Transverse colon (tissue), 4 donors: ENCODE measurements around the gene LRP3. TPM values are rescaled to one million over a fixed set of nuclear protein-coding genes. Genes with fewer than 3 reads are reported as not detected.
A peak's percentile ranks its signal among the peaks of the same experiment; 100 is the strongest.
"Not testable (repeated sequence)": the region's sequence is repeated elsewhere in the genome, so short reads cannot be mapped to it uniquely, and the experiment has no call there.

Source experiments
- DNase-seq: peaks from one replicate; pipeline ENCODE4 v3.0.0-alpha.2; 2019
- H3K27ac ChIP-seq, 4 donors: fragments of 200-600 bp; sonication (generic); 2 replicates each; pipeline ENCODE4 v1.5.1; 2016 to 2018; ENCODE audit warnings: inconsistent platforms in 4 of 4
- H3K27me3 ChIP-seq: fragments of 200-600 bp; sonication (generic); 2 replicates; pipeline ENCODE4 v1.5.1; 2017; ENCODE audit warnings: inconsistent platforms
- H3K36me3 ChIP-seq, 4 donors: fragments of 200-600 bp; sonication (generic); 2 replicates each; pipeline ENCODE4 v1.5.1; 2017 to 2019; ENCODE audit warnings: inconsistent platforms in 4 of 4
- H3K4me1 ChIP-seq, 4 donors: fragments of 200-600 bp; sonication (generic); 2 replicates each; pipeline ENCODE4 v1.5.1; 2017 to 2020; ENCODE audit warnings: inconsistent platforms in 4 of 4
- H3K4me3 ChIP-seq, 4 donors: fragments of 200-600 bp; sonication (generic); 1 replicate in 1 of 4; 2 replicates in 3 of 4; pipeline versions ENCODE4 v1.5.1 to v1.6.1; 2017 to 2019; ENCODE audit warnings: inconsistent platforms in 4 of 4
- H3K9me3 ChIP-seq, 2 donors: fragments of 200-600 bp; sonication (generic); 2 replicates each; pipeline ENCODE4 v1.5.1; 2017 to 2019; ENCODE audit warnings: inconsistent platforms in 2 of 2
- CTCF ChIP-seq, 5 experiments: fragments of 200-600 bp in 3 of 5; fragments of 450-650 bp in 2 of 5; sonication (generic) in 3 of 5; IDR thresholded peaks; 1 replicate in 2 of 5; 2 replicates in 3 of 5; pipeline ENCODE4 v1.5.1; 2016 to 2017; ENCODE audit warnings: antibody characterized with exemption in 5 of 5, inconsistent platforms in 3 of 5, mild to moderate bottlenecking in 2 of 5, moderate library complexity in 1 of 5
- EP300 ChIP-seq: sonication (generic); formaldehyde crosslinking; IDR thresholded peaks from one replicate; pipeline ENCODE4 v1.6.1; 2017; ENCODE audit warnings: antibody characterized with exemption, low read depth
- POLR2A ChIP-seq: fragments of 450-650 bp; IDR thresholded peaks from one replicate; pipeline ENCODE4 v1.6.1; 2016; ENCODE audit warnings: antibody characterized with exemption, mild to moderate bottlenecking, moderate library complexity
- POLR2AphosphoS5 ChIP-seq, 3 donors: sonication (generic); formaldehyde crosslinking; IDR thresholded peaks; one replicate each; pipeline ENCODE4 v1.6.1; 2016; ENCODE audit warnings: antibody characterized with exemption in 3 of 3
- WGBS, 2 donors: methylation state at CpG; one replicate each; pipeline ENCODE4 v1.1.5; 2018; ENCODE audit warnings: low coverage in 1 of 2; 5-methylcytosine and 5-hydroxymethylcytosine counted together
- in situ Hi-C, 4 donors: fragments of 200-750 bp; cut with MboI; loops; one replicate each; pipeline versions ENCODE4 v1.15.0 to v1.15.1; 2017; ENCODE audit warnings: low sequenced_read_pairs in 3 of 4, low pct_ligation_motif_present in 1 of 4, low pct_unique_long_range_greater_than_20kb in 1 of 4
- intact Hi-C: fragments of 100-400 bp; cut with DNase I; formaldehyde crosslinking; loops from one replicate; pipeline ENCODE4 v1.15.1; 2023; ENCODE audit warnings: low total_unique reads
- total RNA-seq, 4 donors: library from RNA; depleted of rRNA; stranded (reverse); fragments of >200 nt; gene quantifications; one replicate each; pipeline ENCODE4 v1.1.0, GENCODE V29; 2016

Gene LRP3
- total RNA-seq, 4 donors from 2014 or later, result 12.5 to 23.6 (median 17.1) TPM

DNA sequence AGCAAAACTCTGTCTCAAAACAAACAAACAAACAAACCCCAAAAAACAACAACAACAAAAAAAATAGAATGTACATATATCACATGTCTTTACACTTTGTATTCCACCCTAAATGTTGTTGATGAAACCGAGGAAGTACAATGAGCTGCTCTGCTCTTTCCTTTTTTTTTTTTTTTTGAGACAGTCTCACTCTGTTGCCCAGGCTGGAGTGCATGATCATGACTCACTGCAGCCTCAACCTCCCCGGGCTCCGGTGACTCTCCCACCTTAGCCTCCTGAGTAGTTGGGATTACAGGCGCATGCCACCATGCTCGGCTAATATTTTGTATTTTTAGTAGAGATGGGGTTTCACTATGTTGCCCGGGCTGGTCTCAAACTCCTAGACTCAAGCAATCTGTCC, 30.6 kb upstream of the LRP3 start:
- TF ChIP-seq EP300 (no peak), POLR2A (no peak), CTCF (IDR thresholded peaks at IDR 0.05) (no peak), POLR2AphosphoS5 (IDR thresholded peaks at IDR 0.05) (no peak)
- H3K4me1 ChIP-seq, result no peaks in the 10 kb centered on the region
- no peak for DNase-seq
- H3K27me3 ChIP-seq, result no peaks in the 10 kb centered on the region
- no peak overlapping the region for H3K27ac ChIP-seq
- H3K4me3 ChIP-seq, result no peak overlapping the region
- no peaks in the 10 kb centered on the region for H3K36me3 ChIP-seq
- intact Hi-C loops (no loop called here), in situ Hi-C loops (no loop called here)
- H3K9me3 ChIP-seq, result no peaks in the 10 kb centered on the region
- 78 to 92% methylated on average over 3 to 6 of the region's 6 CpGs for whole genome bisulfite sequencing, 2 donors

- H3K27ac ChIP-seq, H3K27me3 ChIP-seq, in situ Hi-C loops, H3K4me1 ChIP-seq, DNase-seq, H3K4me3 ChIP-seq, H3K36me3 ChIP-seq, intact Hi-C loops, H3K9me3 ChIP-seq: not testable (repeated sequence)
- 70 to 77% methylated on average over 5 to 6 of the region's 6 CpGs for WGBS, 2 donors
Measured at GRCh38 chr19:33166037-33166436, 28.1 kb upstream of the LRP3 start.

- 100% methylated on average over 1 of the region's 1 CpG for WGBS, 2 donors
- no peak overlapping the region for H3K27ac ChIP-seq
- DNase-seq, result no peak
- in situ Hi-C loops (no loop called here), intact Hi-C loops (no loop called here)
- H3K4me3 ChIP-seq, result no peak overlapping the region
- TF ChIP-seq POLR2A (no peak), CTCF (IDR thresholded peaks at IDR 0.05) (no peak), POLR2AphosphoS5 (IDR thresholded peaks at IDR 0.05) (no peak), EP300 (no peak)
- peaks cover 5 to 15% (median 7%) of the 10 kb centered on the region in 4 donors for H3K4me1 ChIP-seq
- no peaks in the 10 kb centered on the region for H3K9me3 ChIP-seq
- H3K36me3 ChIP-seq, result no peaks in the 10 kb centered on the region
- no peaks in the 10 kb centered on the region for H3K27me3 ChIP-seq
Measured at GRCh38 chr19:33167438-33167837, 26.7 kb upstream of the LRP3 start.

GRCh38 chr19:33168528-33168927, 25.6 kb upstream of the LRP3 start:
- Histone ChIP-seq H3K27ac (no peak overlapping the region), H3K4me3 (no peak overlapping the region), H3K36me3 (no peaks in the 10 kb centered on the region), H3K9me3 (no peaks in the 10 kb centered on the region), H3K4me1 (peaks cover 5 to 20% (median 9%) of the 10 kb centered on the region in 4 donors), H3K27me3 (no peaks in the 10 kb centered on the region)
- WGBS, 2 donors, result 89 to 92% methylated on average over 1 of the region's 1 CpG
- TF ChIP-seq POLR2AphosphoS5 (IDR thresholded peaks at IDR 0.05), result no peak
- no peak for TF ChIP-seq CTCF (IDR thresholded peaks at IDR 0.05)
- no peak for TF ChIP-seq POLR2A
- no peak for TF ChIP-seq EP300
- in situ Hi-C loops (no loop called here), intact Hi-C loops (no loop called here)
- DNase-seq, result no peak

DNA sequence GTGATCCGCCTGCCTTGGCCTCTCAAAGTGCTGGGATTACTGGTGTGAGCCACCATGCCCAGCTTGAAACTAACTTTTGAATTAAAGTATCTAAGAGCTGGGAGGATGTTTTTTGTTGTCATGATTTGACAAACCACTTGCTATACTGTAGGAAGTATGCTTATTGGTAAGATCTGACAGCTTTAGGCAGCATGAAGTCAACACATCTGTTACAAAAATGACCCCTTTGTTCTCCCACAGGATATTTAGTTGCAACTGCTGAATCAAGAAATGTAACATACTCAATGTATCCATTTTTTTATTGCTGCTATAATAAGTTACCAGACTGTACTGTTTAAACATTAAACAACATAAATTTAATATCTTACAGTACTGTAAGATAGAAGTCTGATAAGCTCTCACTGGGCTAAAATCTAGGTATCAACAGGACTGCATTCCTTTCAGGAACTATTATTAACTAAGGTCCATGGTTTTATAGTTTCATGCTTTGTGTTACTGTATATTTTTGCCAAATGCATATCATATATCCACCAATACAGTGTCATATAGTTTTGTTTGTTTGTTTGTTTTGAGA, 22.8 kb upstream of the LRP3 start:
- Histone ChIP-seq H3K27me3 (no peaks in the 10 kb centered on the region), H3K4me1 (peaks cover 10 to 31% (median 17%) of the 10 kb centered on the region in 4 donors), H3K27ac (peak overlapping the region in 1 of 4 donors; percentile 65), H3K9me3 (no peaks in the 10 kb centered on the region), H3K36me3 (no peaks in the 10 kb centered on the region), H3K4me3 (no peak overlapping the region)
- TF ChIP-seq EP300 (no peak), POLR2AphosphoS5 (IDR thresholded peaks at IDR 0.05) (no peak), POLR2A (no peak), CTCF (IDR thresholded peaks at IDR 0.05) (no peak)
- WGBS, 2 donors, result 59% methylated on average over 1 of the region's 1 CpG; no CpG with 5 or more reads in 1 of the 2 donors
- in situ Hi-C loops, result no loop called here
- intact Hi-C loops, result no loop called here
- no peak for DNase-seq
